Kidney (tissue), 14 donors: ENCODE results near the gene HNF1A. TPM values are rescaled to one million over a fixed set of nuclear protein-coding genes. Genes with fewer than 3 reads are reported as not detected.

Experiments used
- DNase-seq, 5 donors: peaks; one replicate each; pipeline ENCODE4 v3.0.0-alpha.2; 2013 to 2020
- FAIRE-seq: peaks from 2 replicates; lab custom pipeline; 2012; peaks lifted over from hg19 to GRCh38; lab: Jason Lieb, UNC
- H3K27ac ChIP-seq, 2 donors: one replicate each; pipeline ENCODE4 v1.7.0; 2013; ENCODE audit warnings: low read depth in 2 of 2, low read length in 2 of 2, inconsistent platforms in 1 of 2
- H3K27me3 ChIP-seq: one replicate; pipeline ENCODE4 v1.7.1; 2013; ENCODE audit warnings: low read length, inconsistent platforms; ENCODE audit not compliant: control insufficient read depth, insufficient read depth
- H3K36me3 ChIP-seq, 3 donors: one replicate each; pipeline versions ENCODE4 v1.7.0 to v1.7.1; 2013; ENCODE audit warnings: low read length in 3 of 3, control low read depth in 1 of 3, inconsistent platforms in 1 of 3; ENCODE audit not compliant: insufficient read depth in 3 of 3, control insufficient read depth in 2 of 3
- H3K4me1 ChIP-seq, 3 donors: one replicate each; pipeline versions ENCODE4 v1.7.0 to v1.7.1; 2013; ENCODE audit warnings: low read length in 3 of 3, inconsistent platforms in 1 of 3, low read depth in 1 of 3; ENCODE audit not compliant: control insufficient read depth in 2 of 3, insufficient read depth in 2 of 3
- H3K4me3 ChIP-seq, 3 donors: one replicate each; pipeline versions ENCODE4 v1.7.0 to v1.8.1; 2013; ENCODE audit warnings: low read length in 3 of 3, control low read depth in 1 of 3, inconsistent platforms in 1 of 3
- H3K9ac ChIP-seq, 3 donors: one replicate each; pipeline versions ENCODE4 v1.7.0 to v1.7.1; 2013; ENCODE audit warnings: low read length in 3 of 3, control low read depth in 1 of 3, inconsistent platforms in 1 of 3
- H3K9me3 ChIP-seq, 3 donors: one replicate each; pipeline versions ENCODE4 v1.7.0 to v1.7.1; 2013; ENCODE audit warnings: low read length in 3 of 3, control low read depth in 1 of 3, inconsistent platforms in 1 of 3; ENCODE audit not compliant: control insufficient read depth in 2 of 3, insufficient read depth in 1 of 3
- CTCF ChIP-seq: IDR thresholded peaks from 3 replicates; pipeline ENCODE4 v1.5.1; 2012; ENCODE audit warnings: mild to moderate bottlenecking, moderate library complexity, borderline replicate concordance; ENCODE audit not compliant: insufficient read depth; ENCODE audit errors: extremely low read depth
- intact Hi-C: fragments of 100-400 bp; cut with DNase I; formaldehyde crosslinking; loops from one replicate; pipeline ENCODE4 v1.11.1; 2022
- polyA plus RNA-seq: library from polyadenylated mRNA; stranded (reverse); fragments of 350-450 nt; fragmentation: Illumina TruSeq; extraction: RNeasy Lipid Tissue Mini Kit (QIAGEN cat#74804); gene quantifications from one replicate; pipeline ENCODE4 v1.2.3, GENCODE V29; 2014; ENCODE audit warnings: low read depth, low replicate concordance; ENCODE audit not compliant: insufficient read depth
- total RNA-seq: library from RNA; stranded (reverse); fragmentation: NEBNext Ultra II Directional; extraction: Animal tissue kit (Norgen Biotek cat#: 25700); gene quantifications from one replicate; pipeline ENCODE4 v1.2.1, GENCODE V29; 2021
- donor health status: control.
- donor health status: control.
- donor health status: control.
- donor health status: control.
- donor health status: control.
- donor health status: DM: yes; HTN: yes; CAD: no.
- donor health status: Normal renal cell carcinoma (clear cell type).

Gene HNF1A
- total and polyA plus RNA-seq, 2 donors from 2014 or later, result 6.7 to 32.4 TPM

GRCh38 chr12:120930032-120930431 lies 48.3 kb upstream of the HNF1A start:
- H3K4me1 ChIP-seq, result no peaks in the 10 kb centered on the region
- no peaks in the 10 kb centered on the region for H3K27me3 ChIP-seq
- H3K9ac ChIP-seq, result no peak overlapping the region
- no peak overlapping the region for H3K27ac ChIP-seq
- no peak for TF ChIP-seq CTCF
- H3K4me3 ChIP-seq, result no peak overlapping the region
- intact Hi-C loops, result no loop called here
- DNase-seq (no peak), FAIRE-seq (no peak)
- no peaks in the 10 kb centered on the region for H3K36me3 ChIP-seq
- H3K9me3 ChIP-seq, result no peaks in the 10 kb centered on the region

DNA sequence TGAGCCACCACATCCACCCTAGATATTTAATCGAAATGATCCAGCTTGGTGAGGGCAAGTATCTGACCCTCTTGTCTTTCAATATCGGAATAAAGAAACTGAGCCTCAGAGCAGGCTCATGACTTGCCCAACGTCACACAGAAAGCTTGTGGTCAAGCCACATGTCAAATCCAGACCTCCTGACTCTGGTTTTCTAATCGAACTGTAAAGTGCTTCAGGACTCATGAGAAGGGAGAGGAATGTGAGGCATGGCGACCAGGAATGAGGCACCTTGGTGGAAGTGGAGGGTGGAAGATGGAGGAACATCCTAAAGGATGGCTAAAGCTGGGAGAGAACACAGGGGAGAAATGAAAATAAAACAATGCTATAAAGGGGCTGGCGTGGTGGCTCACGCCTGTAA lies 46.3 kb upstream of the HNF1A start:
- Histone ChIP-seq H3K36me3 (no peaks in the 10 kb centered on the region), H3K9me3 (no peaks in the 10 kb centered on the region), H3K27me3 (no peaks in the 10 kb centered on the region), H3K4me1 (no peaks in the 10 kb centered on the region), H3K9ac (no peak overlapping the region), H3K4me3 (no peak overlapping the region), H3K27ac (no peak overlapping the region)
- no peak for TF ChIP-seq CTCF
- DNase-seq (no peak), FAIRE-seq (no peak)
- intact Hi-C loops, result no loop called here

DNA sequence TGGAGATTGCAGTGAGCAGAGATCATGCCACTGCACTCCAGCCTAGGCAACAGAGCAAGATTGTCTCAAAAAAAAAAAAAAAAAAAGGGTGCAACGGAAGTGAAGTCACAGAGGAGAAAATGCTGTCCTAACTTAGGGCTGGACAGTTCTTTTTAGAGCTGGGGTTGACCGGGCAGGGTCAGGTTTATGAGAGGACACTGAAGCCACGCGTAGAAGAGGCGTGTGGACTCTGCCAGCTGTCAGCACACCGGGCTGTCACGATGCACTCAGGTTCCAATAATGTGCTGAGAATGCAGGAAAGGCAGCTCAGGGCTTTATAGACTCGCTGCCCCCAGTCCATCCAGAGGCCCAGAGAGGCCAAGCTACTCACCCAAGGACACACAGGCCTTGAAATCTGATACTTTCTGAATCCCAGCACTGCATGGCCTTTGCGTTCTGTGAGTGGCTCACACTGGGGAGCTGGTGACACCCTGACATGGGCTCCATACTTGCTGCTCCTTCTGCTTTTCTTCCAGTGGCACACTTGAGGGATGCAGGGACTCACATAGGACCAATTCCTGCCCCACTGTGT lies 45.3 kb upstream of the HNF1A start:
- no peak overlapping the region for H3K4me3 ChIP-seq
- H3K36me3 ChIP-seq, result no peaks in the 10 kb centered on the region
- no peak overlapping the region for H3K9ac ChIP-seq
- FAIRE-seq, result no peak
- H3K27me3 ChIP-seq, result no peaks in the 10 kb centered on the region
- H3K9me3 ChIP-seq, result no peaks in the 10 kb centered on the region
- intact Hi-C loops, result no loop called here
- H3K27ac ChIP-seq, result no peak overlapping the region
- H3K4me1 ChIP-seq, result no peaks in the 10 kb centered on the region
- DNase-seq, result no peak
- no peak for TF ChIP-seq CTCF

DNA sequence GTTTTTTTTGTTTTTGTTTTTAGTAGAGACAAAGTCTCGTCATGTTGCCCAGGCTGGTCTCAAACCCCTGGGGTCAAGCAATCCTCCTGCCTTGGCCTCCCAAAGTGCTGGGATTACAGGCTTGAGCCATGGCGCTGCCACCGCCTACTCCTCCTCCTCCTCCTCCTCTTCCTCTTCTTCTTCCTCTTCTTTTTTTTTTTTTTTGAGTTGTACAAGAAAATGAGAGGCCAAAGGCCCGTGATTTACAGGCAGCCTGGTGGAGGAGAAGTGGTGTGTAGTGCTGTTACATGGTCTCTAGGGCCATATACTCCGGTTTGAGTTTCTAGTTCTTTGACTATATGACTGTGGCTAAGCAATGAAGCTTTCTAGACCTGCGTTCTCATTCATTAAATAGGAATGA lies 44.6 kb upstream of the HNF1A start:
- Histone ChIP-seq H3K9me3 (no peaks in the 10 kb centered on the region), H3K27me3 (no peaks in the 10 kb centered on the region), H3K36me3 (no peaks in the 10 kb centered on the region), H3K4me3 (no peak overlapping the region), H3K9ac (no peak overlapping the region), H3K4me1 (no peaks in the 10 kb centered on the region), H3K27ac (no peak overlapping the region)
- no peak for TF ChIP-seq CTCF
- FAIRE-seq (no peak), DNase-seq (no peak)
- intact Hi-C loops, result no loop called here
